Peyer's patch (tissue), 4 donors: ENCODE data around the gene PSD4. TPM values are rescaled to one million over a fixed set of nuclear protein-coding genes. Genes with fewer than 3 reads are reported as not detected.
A peak's percentile ranks its signal among the peaks of the same experiment; 100 is the strongest.

Source experiments
- DNase-seq, 3 donors: peaks; one replicate each; pipeline ENCODE4 v3.0.0-alpha.2; 2017 to 2019
- H3K27ac ChIP-seq, 4 donors: fragments of 200-600 bp; sonication (generic); one replicate each; pipeline ENCODE4 v1.5.1; 2016 to 2019
- H3K27me3 ChIP-seq, 2 donors: fragments of 200-600 bp; sonication (generic); one replicate each; pipeline ENCODE4 v1.5.1; 2019
- H3K36me3 ChIP-seq, 3 donors: fragments of 200-600 bp; sonication (generic); one replicate each; pipeline ENCODE4 v1.5.1; 2016 to 2019
- H3K4me1 ChIP-seq, 4 donors: fragments of 200-600 bp; sonication (generic); one replicate each; pipeline ENCODE4 v1.5.1; 2016 to 2019
- H3K4me3 ChIP-seq, 4 donors: fragments of 200-600 bp; sonication (generic); 1 replicate in 3 of 4; 2 replicates in 1 of 4; pipeline ENCODE4 v1.5.1; 2016 to 2019; ENCODE audit warnings: mild to moderate bottlenecking in 1 of 4
- H3K9me3 ChIP-seq, 4 donors: fragments of 200-600 bp; sonication (generic); one replicate each; pipeline ENCODE4 v1.5.1; 2016 to 2019; ENCODE audit warnings: mild to moderate bottlenecking in 1 of 4
- POLR2A ChIP-seq, 2 donors: fragments of 450-650 bp; IDR thresholded peaks; one replicate each; pipeline ENCODE4 v1.5.1; 2017; ENCODE audit warnings: antibody characterized with exemption in 2 of 2, mild to moderate bottlenecking in 2 of 2, moderate library complexity in 2 of 2
- total RNA-seq, 4 donors: library from RNA; depleted of rRNA; stranded (reverse); fragments of >200 nt; gene quantifications; one replicate each; pipeline ENCODE4 v1.1.0, GENCODE V29; 2016
- TF ChIP-seq, protein P1 (sequence below), 6 experiments: fragments of 450-650 bp in 4 of 6; fragments of 200-600 bp in 2 of 6; sonication (generic) in 1 of 6; IDR thresholded peaks; one replicate each; pipeline ENCODE4 v1.5.1; 2017 to 2019; ENCODE audit warnings: antibody characterized with exemption in 6 of 6, mild to moderate bottlenecking in 3 of 6, moderate library complexity in 1 of 6

Gene PSD4
- total RNA-seq, 4 donors from 2014 or later = 125 to 284 (median 212) TPM

DNA sequence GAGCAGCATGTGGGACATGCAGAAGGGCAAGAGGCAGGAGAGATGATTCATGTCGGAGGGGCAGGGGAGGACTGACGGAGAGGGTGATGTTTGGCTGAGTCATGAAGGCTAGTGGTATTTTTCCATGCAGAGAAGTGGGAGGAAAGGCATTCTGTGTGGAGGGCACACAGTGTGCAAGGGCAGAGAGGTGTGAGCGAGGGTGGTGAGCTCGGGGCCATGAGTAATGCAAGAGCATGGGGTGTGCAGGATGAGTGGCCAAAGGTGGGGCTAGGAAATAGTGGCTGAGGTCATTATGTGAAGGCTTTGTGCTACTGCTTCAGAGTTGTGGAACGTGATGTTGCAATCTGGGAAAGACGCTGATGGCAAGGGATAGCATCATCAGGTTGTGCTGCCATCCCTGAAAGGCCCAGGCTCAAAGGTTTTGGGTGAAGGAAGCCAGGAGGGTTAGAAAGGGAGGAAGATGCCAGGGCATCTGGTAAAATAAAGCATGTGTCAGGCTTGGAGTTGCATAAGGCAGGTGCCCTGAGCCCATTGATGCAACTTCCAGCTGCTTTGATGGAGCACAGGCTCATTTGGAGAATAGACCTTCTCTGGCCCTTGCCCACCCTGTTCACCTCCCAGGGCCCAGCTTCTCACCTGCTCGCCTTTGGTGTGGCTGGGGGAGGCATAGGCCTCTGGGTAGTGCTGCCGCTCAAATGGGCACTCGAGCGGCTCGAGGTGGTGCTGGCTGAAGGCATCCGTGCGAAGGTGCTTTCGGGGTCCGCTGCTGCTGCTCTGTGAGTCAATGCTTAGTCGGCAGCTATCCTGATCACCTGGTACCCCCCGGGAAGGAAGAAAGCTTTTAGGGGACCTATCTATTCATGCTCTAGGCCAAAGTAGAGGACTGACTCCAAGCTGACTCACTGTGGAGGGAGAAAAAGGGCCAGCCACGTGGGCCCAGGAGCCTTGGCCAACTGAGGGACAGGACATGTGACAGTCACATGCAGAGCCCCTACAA, 67.4 kb downstream of the PSD4 start:
- Histone ChIP-seq H3K27ac (peak overlapping the region in 3 of 4 donors; percentile 53 to 84 (median 78)), H3K36me3 (no peaks in the 10 kb centered on the region), H3K4me3 (no peak overlapping the region), H3K9me3 (no peaks in the 10 kb centered on the region), H3K27me3 (no peaks in the 10 kb centered on the region), H3K4me1 (peaks cover 0 to 24% (median 11%) of the 10 kb centered on the region in 4 donors)
- TF ChIP-seq, protein P1, sequence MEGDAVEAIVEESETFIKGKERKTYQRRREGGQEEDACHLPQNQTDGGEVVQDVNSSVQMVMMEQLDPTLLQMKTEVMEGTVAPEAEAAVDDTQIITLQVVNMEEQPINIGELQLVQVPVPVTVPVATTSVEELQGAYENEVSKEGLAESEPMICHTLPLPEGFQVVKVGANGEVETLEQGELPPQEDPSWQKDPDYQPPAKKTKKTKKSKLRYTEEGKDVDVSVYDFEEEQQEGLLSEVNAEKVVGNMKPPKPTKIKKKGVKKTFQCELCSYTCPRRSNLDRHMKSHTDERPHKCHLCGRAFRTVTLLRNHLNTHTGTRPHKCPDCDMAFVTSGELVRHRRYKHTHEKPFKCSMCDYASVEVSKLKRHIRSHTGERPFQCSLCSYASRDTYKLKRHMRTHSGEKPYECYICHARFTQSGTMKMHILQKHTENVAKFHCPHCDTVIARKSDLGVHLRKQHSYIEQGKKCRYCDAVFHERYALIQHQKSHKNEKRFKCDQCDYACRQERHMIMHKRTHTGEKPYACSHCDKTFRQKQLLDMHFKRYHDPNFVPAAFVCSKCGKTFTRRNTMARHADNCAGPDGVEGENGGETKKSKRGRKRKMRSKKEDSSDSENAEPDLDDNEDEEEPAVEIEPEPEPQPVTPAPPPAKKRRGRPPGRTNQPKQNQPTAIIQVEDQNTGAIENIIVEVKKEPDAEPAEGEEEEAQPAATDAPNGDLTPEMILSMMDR (IDR thresholded peaks at IDR 0.05) = peak in 1 of 6 experiments; percentile 1
- peak in 1 of 2 donors; percentile 70 for TF ChIP-seq POLR2A (IDR thresholded peaks at IDR 0.05)
- peak; percentile 20 to 86 (median 79) for DNase-seq

- H3K36me3 ChIP-seq = no peaks in the 10 kb centered on the region
- TF ChIP-seq, protein P1 (IDR thresholded peaks at IDR 0.05) = no peak
- TF ChIP-seq POLR2A (IDR thresholded peaks at IDR 0.05) = no peak
- DNase-seq = no peak
- H3K27me3 ChIP-seq = no peaks in the 10 kb centered on the region
- peaks cover 0 to 24% (median 11%) of the 10 kb centered on the region in 4 donors for H3K4me1 ChIP-seq
- peak overlapping the region in 2 of 4 donors; percentile 49 to 84 for H3K27ac ChIP-seq
- no peak overlapping the region for H3K4me3 ChIP-seq
- no peaks in the 10 kb centered on the region for H3K9me3 ChIP-seq
These were observed 68.6 kb downstream of the PSD4 start for GRCh38 chr2:113242327-113242726.

DNA sequence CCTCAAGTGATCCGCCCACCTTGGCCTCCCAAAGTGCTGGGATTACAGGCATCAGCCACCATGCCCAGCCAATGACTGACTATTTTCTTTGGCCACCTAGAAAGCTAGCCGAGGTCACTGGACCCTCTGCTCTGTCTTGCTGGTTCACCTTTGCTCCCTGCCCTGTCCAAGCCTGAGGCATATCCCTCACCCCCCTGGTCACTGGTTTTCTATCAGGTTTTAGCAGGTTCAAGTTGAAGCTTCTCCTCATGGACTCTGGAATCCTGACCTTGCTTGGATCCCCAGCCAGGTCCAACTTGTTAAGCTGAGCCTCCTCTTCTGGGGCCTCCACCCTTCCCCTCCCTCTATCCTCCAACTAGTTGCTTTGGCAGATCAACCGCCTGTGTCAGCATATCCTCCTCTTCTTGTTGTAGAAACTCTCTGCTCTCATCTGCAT, 71.5 kb downstream of the PSD4 start:
- H3K9me3 ChIP-seq = no peaks in the 10 kb centered on the region
- peaks cover 0 to 21% (median 5%) of the 10 kb centered on the region in 4 donors for H3K4me1 ChIP-seq
- peak overlapping the region in 2 of 4 donors; percentile 9 to 44 for H3K27ac ChIP-seq
- peak in 1 of 3 donors; percentile 61 for DNase-seq
- TF ChIP-seq POLR2A (IDR thresholded peaks at IDR 0.05) = no peak
- TF ChIP-seq, protein P1 (IDR thresholded peaks at IDR 0.05) = no peak
- H3K36me3 ChIP-seq = no peaks in the 10 kb centered on the region
- no peaks in the 10 kb centered on the region for H3K27me3 ChIP-seq
- no peak overlapping the region for H3K4me3 ChIP-seq

- Histone ChIP-seq H3K9me3 (no peaks in the 10 kb centered on the region), H3K4me1 (peaks cover 0 to 15% (median 0%) of the 10 kb centered on the region in 4 donors), H3K4me3 (no peak overlapping the region), H3K27me3 (no peaks in the 10 kb centered on the region), H3K36me3 (no peaks in the 10 kb centered on the region), H3K27ac (no peak overlapping the region)
- DNase-seq = no peak
- TF ChIP-seq, protein P1 (IDR thresholded peaks at IDR 0.05) = no peak
- no peak for TF ChIP-seq POLR2A (IDR thresholded peaks at IDR 0.05)
These were observed 72.8 kb downstream of the PSD4 start for GRCh38 chr2:113246606-113247005.

DNA sequence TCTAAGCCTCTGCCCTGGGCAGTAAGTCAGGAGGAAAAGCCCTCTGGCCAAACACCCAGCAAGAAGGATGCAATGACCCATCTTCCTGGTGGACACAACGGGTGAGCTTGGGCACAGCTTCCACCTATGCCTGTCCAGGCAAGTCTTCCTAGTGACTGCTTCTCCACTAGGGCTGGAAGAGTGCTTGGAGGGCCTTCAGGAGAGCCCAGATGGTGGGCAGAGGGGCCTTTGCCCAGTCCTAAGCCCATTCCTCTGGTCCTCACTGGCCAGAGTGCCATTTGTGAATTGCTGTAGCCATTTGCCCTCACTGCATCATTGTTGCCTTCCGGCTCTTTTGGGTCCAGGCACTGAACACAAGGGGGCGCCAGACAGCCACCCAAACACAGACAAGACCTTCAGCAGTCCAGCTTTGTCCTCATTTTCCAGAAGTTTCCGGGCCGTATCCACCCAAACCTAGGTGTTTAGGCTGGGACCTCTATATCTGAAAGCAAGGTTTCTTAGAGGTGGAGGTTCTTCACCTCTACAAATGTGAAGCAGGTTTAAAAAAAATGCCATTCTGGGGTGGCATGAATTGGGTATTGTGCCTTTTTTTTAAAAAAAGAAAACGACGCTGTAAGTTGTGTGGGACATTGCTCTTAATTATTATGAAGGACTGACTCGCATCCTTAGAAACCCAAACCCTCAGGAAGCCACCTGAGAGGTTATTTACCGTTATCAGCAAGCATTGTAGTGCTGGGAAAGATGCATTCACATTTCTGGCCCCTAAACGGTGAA, 75.4 kb downstream of the PSD4 start:
- DNase-seq = peak; percentile 75 to 92 (median 86)
- H3K4me3 ChIP-seq = no peak overlapping the region
- no peaks in the 10 kb centered on the region for H3K27me3 ChIP-seq
- H3K4me1 ChIP-seq = peaks cover 0 to 19% (median 2%) of the 10 kb centered on the region in 4 donors
- no peaks in the 10 kb centered on the region for H3K9me3 ChIP-seq
- TF ChIP-seq POLR2A (IDR thresholded peaks at IDR 0.05) = no peak
- TF ChIP-seq, protein P1 (IDR thresholded peaks at IDR 0.05) = peak; percentile 82 to 92 (median 88)
- no peak overlapping the region for H3K27ac ChIP-seq
- no peaks in the 10 kb centered on the region for H3K36me3 ChIP-seq
